Measurements from ENCODE around the gene ABCF1.
A peak's percentile ranks its signal among the peaks of the same experiment; 100 is the strongest.

Gene ABCF1

DNA sequence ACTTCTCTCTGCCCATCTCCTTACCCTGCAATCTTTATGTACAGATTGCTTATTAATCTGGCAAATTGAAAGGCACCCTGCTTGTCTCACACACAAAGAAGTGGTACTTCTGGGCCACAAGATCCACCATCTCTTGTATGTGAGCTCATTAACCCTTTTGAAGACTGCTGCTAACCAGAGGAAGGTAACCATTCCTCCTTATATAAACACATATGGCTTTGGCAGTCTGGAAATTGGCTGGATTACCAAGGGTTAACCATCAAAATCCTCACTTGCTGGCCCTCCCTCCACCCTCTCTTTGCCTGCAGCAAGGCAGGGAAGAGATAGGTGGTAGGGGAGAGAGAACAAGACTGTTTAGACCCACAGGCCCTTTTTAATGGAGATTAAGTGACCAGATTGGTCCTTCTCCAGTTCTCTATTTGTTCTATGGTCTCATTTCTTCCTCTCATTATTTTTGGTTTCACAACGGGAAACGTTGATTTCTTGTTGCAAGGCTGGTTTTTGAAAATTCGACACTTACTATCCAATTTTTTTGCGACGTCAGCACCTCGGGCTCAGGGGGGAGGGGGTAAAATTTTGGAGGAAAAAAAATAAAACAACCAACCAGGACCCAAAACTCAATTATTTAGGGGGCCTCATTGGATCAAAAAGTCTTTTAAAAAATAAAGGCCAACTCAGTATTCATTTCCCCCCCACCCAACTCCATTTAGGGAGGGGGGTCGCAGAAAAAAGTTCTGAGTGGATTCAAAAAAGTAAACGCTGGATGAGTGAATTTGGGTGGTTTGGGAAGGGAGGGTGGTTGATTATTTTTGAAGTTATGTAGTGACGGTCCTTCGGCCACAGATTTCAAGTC lies 44.9 kb downstream of the ABCF1 start:
- H3K36me3 ChIP-seq (ENCODE audit: insufficient read depth, low read length), result peaks cover 49% of the 10 kb centered on the region
- peak overlapping the region; percentile 100 for H3K9ac ChIP-seq (ENCODE audit: low read depth, low read length)
- 1% methylated on average over 4 of the region's 10 CpGs for WGBS
- peak overlapping the region; percentile 94 for H3K4me3 ChIP-seq (ENCODE audit: low read length)
- no peaks in the 10 kb centered on the region for H3K27me3 ChIP-seq (ENCODE audit: insufficient read depth, low read length)
- H3K4me1 ChIP-seq (ENCODE audit: insufficient read depth, low read length), result peaks cover 21% of the 10 kb centered on the region
- H3K9me3 ChIP-seq (ENCODE audit: insufficient read depth, low read depth, low read length), result no peaks in the 10 kb centered on the region
- peak overlapping the region; percentile 94 for H3K27ac ChIP-seq (ENCODE audit: low read depth, low read length)

DNA sequence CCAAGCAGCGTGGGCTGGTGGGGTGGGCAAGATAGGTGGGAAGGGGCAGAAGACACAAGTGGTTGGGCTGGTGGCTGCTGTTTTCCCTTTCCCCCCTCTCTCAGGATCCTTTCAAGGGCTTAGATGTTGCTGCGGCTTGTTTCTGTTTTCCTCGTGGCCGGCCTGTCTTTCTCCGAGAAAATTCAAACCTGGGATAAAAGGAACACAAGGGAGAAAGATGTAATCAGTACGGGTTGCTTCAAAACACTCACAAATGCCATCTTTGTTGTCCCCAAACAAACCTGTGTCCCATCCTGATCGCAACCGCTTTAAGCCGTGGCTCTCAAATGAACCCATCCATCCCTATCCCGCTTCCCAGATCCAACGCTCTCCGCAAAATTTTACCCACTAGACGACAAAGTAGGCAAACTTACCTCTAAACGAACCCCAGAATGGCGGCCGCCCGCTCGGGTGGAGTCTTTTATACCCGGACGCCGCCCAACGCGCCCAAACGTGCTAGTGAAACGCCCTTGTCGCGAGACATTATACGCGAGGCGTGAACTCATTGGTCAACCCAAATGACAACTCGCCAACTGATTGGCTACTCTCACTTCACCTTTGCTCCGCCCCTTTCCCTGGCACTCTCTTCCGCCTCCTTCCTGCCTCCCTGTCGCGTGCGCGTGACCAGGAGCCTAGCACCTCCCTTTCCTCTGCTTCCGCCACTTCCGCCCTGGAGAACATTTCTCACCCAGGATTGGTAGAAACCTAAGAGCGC lies 45.7 kb downstream of the ABCF1 start, which contains the start of gene PPP1R10:
Gene PPP1R10 (minus strand): TSS at position 433 of the 754 bp plus-strand sequence. CDS start 7,299 bp downstream, outside the sequence.
- Histone ChIP-seq H3K9me3 (ENCODE audit: insufficient read depth, low read depth, low read length) (no peaks in the 10 kb centered on the region), H3K27ac (ENCODE audit: low read depth, low read length) (peak within 1 kb of the TSS; percentile 94), H3K9ac (ENCODE audit: low read depth, low read length) (peak within 1 kb of the TSS; percentile 100), H3K4me3 (ENCODE audit: low read length) (peak within 1 kb of the TSS; percentile 94), H3K27me3 (ENCODE audit: insufficient read depth, low read length) (no peaks in the 10 kb centered on the region), H3K36me3 (ENCODE audit: insufficient read depth, low read length) (peaks cover 50% of the 10 kb centered on the region), H3K4me1 (ENCODE audit: insufficient read depth, low read length) (peaks cover 18% of the 10 kb centered on the region)
- WGBS, result under 1% methylated on average over 40 of the region's 40 CpGs

DNA sequence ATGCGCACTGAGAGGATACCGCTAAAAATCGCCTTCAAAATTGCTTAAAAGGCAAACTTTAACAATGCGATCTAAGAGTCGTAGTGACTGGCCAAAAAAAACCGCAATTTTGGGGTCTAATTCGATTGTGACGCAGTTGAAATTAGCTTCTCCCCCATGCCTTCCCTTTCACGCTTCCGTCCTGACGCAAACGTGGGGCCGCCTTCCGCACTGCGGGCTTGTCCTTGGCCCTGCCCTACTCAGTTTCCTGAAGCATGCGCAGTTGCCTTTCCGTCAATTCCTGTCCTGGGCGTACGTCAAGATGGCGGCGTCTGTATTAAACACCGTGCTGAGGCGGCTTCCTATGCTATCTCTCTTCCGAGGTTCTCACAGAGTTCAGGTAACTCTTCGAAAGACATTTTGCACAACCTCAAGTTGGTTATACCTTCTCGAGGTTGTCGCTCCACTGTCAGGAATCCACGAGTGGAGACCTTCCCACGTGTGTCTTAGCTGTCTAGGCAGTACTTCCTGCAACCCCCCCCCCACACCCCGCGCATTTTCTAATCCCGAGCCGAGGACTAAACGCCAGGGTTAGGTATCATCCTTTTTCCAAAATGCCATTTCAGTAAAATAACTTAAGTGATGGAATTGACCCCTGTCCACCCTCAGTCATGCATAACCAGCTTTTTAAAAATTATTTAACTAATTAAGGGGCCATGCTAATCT lies 46.5 kb downstream of the ABCF1 start, which contains the start of gene MRPS18B:
Gene MRPS18B (plus strand): TSS at position 276 of the 705 bp plus-strand sequence. CDS start 26 bp downstream, at position 302.
- H3K9ac ChIP-seq (ENCODE audit: low read depth, low read length), result peak within 1 kb of the TSS; percentile 100
- peak within 1 kb of the TSS; percentile 94 for H3K27ac ChIP-seq (ENCODE audit: low read depth, low read length)
- H3K36me3 ChIP-seq (ENCODE audit: insufficient read depth, low read length), result peaks cover 56% of the 10 kb centered on the region
- under 1% methylated on average over 34 of the region's 34 CpGs for WGBS
- peaks cover 18% of the 10 kb centered on the region for H3K4me1 ChIP-seq (ENCODE audit: insufficient read depth, low read length)
- no peaks in the 10 kb centered on the region for H3K27me3 ChIP-seq (ENCODE audit: insufficient read depth, low read length)
- H3K4me3 ChIP-seq (ENCODE audit: low read length), result peak within 1 kb of the TSS; percentile 94
- H3K9me3 ChIP-seq (ENCODE audit: insufficient read depth, low read depth, low read length), result no peaks in the 10 kb centered on the region

DNA sequence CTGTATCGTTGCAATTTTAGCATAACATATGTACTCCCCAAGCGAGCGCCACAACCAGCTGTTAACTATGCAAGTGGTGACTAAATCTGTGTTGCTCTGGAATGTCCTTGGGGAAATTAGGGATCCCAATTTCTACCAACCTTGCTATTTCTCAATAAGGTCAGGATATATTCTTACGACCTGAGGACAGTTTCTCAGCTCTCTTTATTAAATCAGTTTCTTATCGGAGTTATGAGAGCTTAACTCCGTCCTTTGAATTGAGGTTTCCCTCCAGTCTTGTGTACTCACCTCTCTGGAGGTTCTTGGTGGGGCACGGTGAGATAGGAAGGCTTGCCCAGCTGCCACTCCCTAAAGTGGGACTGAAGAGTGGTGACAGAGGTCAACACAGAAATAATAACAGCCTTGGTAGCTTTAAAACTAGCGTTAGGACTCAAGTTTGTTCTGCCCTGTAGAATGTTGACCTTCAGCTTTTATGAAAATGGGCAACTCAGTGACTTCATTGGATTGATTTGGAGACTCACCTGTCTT lies 47.1 kb downstream of the ABCF1 start:
- Histone ChIP-seq H3K4me1 (ENCODE audit: insufficient read depth, low read length) (peaks cover 18% of the 10 kb centered on the region), H3K9ac (ENCODE audit: low read depth, low read length) (peak overlapping the region; percentile 100), H3K9me3 (ENCODE audit: insufficient read depth, low read depth, low read length) (no peaks in the 10 kb centered on the region), H3K36me3 (ENCODE audit: insufficient read depth, low read length) (peaks cover 62% of the 10 kb centered on the region), H3K27ac (ENCODE audit: low read depth, low read length) (peak overlapping the region; percentile 92), H3K4me3 (ENCODE audit: low read length) (peak overlapping the region; percentile 94), H3K27me3 (ENCODE audit: insufficient read depth, low read length) (no peaks in the 10 kb centered on the region)
- WGBS, result 36% methylated on average over 8 of the region's 8 CpGs

DNA sequence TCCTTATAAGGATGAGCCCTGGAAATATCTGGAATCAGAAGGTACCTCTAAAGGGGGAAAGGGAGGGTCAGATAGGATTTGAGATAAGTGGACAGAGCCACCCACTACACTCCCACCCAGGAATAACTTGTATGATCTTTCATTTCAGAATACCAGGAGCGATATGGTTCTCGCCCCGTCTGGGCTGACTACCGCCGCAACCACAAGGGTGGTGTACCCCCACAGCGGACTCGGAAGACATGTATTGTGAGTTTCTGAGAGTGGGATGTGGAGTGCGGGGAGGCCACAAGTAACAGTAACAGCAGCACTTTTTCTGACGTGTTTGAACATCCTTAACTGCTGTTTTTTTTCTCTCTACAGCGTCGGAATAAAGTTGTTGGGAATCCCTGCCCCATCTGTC lies 48.3 kb downstream of the ABCF1 start:
- H3K27me3 ChIP-seq (ENCODE audit: insufficient read depth, low read length), result no peaks in the 10 kb centered on the region
- no peak overlapping the region for H3K4me3 ChIP-seq (ENCODE audit: low read length)
- no peak overlapping the region for H3K9ac ChIP-seq (ENCODE audit: low read depth, low read length)
- 98% methylated on average over 11 of the region's 11 CpGs for WGBS
- peaks cover 5% of the 10 kb centered on the region for H3K4me1 ChIP-seq (ENCODE audit: insufficient read depth, low read length)
- no peaks in the 10 kb centered on the region for H3K9me3 ChIP-seq (ENCODE audit: insufficient read depth, low read depth, low read length)
- H3K27ac ChIP-seq (ENCODE audit: low read depth, low read length), result no peak overlapping the region
- peaks cover 63% of the 10 kb centered on the region for H3K36me3 ChIP-seq (ENCODE audit: insufficient read depth, low read length)

DNA sequence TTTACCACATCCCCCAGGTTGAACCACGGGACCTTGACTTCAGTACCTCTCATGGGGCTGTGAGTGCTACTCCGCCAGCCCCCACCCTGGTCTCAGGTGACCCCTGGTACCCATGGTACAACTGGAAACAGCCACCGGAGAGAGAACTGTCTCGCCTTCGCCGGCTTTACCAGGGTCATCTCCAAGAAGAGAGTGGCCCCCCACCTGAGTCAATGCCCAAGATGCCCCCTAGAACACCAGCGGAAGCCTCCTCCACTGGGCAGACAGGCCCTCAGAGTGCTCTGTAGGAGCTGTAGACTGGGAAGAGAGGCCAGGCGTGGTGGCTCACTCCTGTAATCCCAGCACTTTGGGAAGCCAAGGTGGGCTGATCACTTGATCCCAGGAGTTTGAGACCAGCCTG lies 54.3 kb downstream of the ABCF1 start:
- Histone ChIP-seq H3K4me1 (ENCODE audit: insufficient read depth, low read length) (peaks cover 4% of the 10 kb centered on the region; the same call in 1 of the 2 replicates), H3K27ac (ENCODE audit: low read depth, low read length) (no peak overlapping the region), H3K4me3 (ENCODE audit: low read length) (no peak overlapping the region), H3K9ac (ENCODE audit: low read depth, low read length) (no peak overlapping the region), H3K27me3 (ENCODE audit: insufficient read depth, low read length) (no peaks in the 10 kb centered on the region), H3K36me3 (ENCODE audit: insufficient read depth, low read length) (peaks cover 80% of the 10 kb centered on the region), H3K9me3 (ENCODE audit: insufficient read depth, low read depth, low read length) (no peaks in the 10 kb centered on the region)
- WGBS, result 95% methylated on average over 8 of the region's 8 CpGs

DNA sequence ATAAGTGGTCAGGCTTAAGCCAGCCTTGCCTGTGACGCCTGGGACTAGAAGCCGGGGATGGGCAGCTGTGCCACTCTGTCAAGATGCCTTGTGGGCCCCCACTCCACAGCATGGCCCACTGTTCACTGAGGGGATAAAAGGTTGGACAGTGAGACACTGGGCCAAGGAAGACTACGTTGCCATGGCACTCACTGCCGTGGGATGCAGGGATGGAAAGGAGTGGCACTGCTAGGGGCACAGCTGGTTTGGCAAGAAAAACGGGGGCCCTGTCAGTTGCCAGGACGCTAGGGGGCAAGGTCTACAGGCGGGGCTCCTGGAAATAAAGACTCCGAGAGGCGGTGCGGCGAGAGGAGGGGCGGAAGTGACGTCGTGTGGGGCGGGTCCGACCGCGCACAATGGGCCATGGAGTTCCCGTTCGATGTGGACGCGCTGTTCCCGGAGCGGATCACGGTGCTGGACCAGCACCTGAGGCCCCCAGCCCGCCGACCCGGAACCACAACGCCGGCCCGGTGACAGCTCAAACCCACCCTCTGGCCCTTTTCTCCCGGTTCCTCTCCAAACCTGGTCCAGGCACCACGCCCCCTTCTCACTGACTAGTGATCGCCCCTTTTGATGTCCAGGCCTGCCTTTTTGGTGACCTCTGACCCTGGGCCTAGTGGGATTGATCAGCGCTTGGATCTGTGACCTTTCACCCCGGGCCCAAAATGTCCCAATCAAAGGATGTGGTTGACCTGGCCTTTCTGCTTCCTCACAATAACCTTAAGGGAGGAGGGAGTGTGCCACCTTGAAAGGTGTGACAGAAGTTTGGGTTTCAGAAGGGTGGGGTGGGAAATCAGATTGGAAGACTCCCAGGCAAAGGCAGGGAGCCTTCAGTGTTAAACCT lies 55.5 kb downstream of the ABCF1 start, which contains the start of gene ATAT1:
Gene ATAT1 (plus strand): TSS at position 391 of the 883 bp plus-strand sequence.
- Histone ChIP-seq H3K36me3 (ENCODE audit: insufficient read depth, low read length) (peaks cover 80% of the 10 kb centered on the region), H3K9me3 (ENCODE audit: insufficient read depth, low read depth, low read length) (no peaks in the 10 kb centered on the region), H3K9ac (ENCODE audit: low read depth, low read length) (peak within 1 kb of the TSS; percentile 86), H3K4me1 (ENCODE audit: insufficient read depth, low read length) (peaks cover 4% of the 10 kb centered on the region; the same call in 1 of the 2 replicates), H3K27ac (ENCODE audit: low read depth, low read length) (peak within 1 kb of the TSS; percentile 75), H3K4me3 (ENCODE audit: low read length) (peak within 1 kb of the TSS; percentile 82), H3K27me3 (ENCODE audit: insufficient read depth, low read length) (no peaks in the 10 kb centered on the region)
- 7% methylated on average over 36 of the region's 36 CpGs for WGBS

DNA sequence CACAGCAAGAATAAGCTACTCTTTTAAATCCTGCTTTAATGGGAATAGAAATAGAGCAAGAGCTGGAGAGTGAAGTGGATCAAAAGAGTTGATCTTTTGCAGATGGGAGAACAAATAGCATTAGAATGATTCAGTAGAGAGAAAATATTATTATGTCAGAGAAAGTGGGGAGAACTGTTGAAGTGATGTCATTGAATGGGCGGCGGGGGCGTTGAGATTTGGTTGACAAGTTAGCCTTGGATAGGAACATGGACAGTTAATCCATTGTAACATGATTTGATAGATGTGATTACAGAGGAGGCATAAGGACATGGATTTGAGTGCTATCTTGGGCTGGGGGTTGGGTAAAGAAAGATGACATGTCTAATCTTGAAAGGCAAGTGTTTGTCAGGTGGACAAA lies 64.6 kb downstream of the ABCF1 start:
- Histone ChIP-seq H3K9ac (ENCODE audit: low read depth, low read length) (no peak overlapping the region), H3K27me3 (ENCODE audit: insufficient read depth, low read length) (no peaks in the 10 kb centered on the region), H3K36me3 (ENCODE audit: insufficient read depth, low read length) (peaks cover 56% of the 10 kb centered on the region), H3K4me3 (ENCODE audit: low read length) (no peak overlapping the region), H3K4me1 (ENCODE audit: insufficient read depth, low read length) (no peaks in the 10 kb centered on the region), H3K27ac (ENCODE audit: low read depth, low read length) (no peak overlapping the region), H3K9me3 (ENCODE audit: insufficient read depth, low read depth, low read length) (no peaks in the 10 kb centered on the region)
- 94% methylated on average over 3 of the region's 3 CpGs for WGBS

DNA sequence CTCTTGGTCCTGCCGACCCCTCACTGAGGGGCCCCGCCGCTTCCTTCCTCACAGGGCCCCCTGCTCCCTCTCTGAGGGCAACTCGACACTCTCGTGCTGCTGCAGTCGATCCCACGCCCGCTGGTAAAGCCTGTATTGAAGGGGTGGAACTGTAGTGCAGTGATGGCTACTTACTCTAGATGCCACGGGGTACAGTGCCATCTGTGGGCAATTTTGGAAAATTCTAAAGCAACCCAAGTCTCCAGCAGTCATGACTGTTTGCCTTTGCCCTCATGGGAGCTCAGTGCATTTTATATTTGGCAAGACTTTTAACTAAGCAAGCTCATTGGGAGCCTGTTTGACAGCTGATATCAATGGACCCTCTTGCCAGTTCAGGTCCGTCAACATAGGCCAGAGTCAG lies 69.2 kb downstream of the ABCF1 start:
- Histone ChIP-seq H3K4me1 (ENCODE audit: insufficient read depth, low read length) (no peaks in the 10 kb centered on the region), H3K9ac (ENCODE audit: low read depth, low read length) (no peak overlapping the region), H3K27ac (ENCODE audit: low read depth, low read length) (no peak overlapping the region), H3K9me3 (ENCODE audit: insufficient read depth, low read depth, low read length) (no peaks in the 10 kb centered on the region), H3K27me3 (ENCODE audit: insufficient read depth, low read length) (no peaks in the 10 kb centered on the region), H3K4me3 (ENCODE audit: low read length) (no peak overlapping the region), H3K36me3 (ENCODE audit: insufficient read depth, low read length) (peaks cover 60% of the 10 kb centered on the region)
- WGBS, result 94% methylated on average over 10 of the region's 10 CpGs

DNA sequence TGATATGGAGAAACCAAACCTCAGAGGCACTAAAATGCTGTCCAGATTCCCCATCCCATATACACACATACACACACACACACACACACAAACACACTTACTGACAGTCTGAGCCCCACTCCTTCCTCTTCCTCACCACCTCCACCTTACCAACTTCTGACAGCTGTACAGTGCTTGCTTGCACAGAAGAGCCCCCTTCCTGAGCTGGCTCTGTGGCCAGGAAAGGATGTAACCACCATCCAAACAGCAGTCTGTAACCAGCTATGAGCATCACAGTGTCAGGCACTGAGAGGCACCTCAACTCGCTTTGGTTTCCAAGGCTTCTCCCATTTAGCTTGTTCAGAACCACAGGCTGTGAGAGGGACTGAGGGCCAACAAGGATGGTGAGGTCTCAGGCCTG lies 69.8 kb downstream of the ABCF1 start:
- Histone ChIP-seq H3K27ac (ENCODE audit: low read depth, low read length) (no peak overlapping the region), H3K9ac (ENCODE audit: low read depth, low read length) (no peak overlapping the region), H3K4me1 (ENCODE audit: insufficient read depth, low read length) (peaks cover 2% of the 10 kb centered on the region), H3K27me3 (ENCODE audit: insufficient read depth, low read length) (no peaks in the 10 kb centered on the region), H3K4me3 (ENCODE audit: low read length) (no peak overlapping the region), H3K9me3 (ENCODE audit: insufficient read depth, low read depth, low read length) (no peaks in the 10 kb centered on the region), H3K36me3 (ENCODE audit: insufficient read depth, low read length) (peaks cover 58% of the 10 kb centered on the region)
- 100% methylated on average over 1 of the region's 1 CpG for WGBS

Data from HUES64 (cell line).